Measurements from ENCODE around the gene ADRA2C.

DNA sequence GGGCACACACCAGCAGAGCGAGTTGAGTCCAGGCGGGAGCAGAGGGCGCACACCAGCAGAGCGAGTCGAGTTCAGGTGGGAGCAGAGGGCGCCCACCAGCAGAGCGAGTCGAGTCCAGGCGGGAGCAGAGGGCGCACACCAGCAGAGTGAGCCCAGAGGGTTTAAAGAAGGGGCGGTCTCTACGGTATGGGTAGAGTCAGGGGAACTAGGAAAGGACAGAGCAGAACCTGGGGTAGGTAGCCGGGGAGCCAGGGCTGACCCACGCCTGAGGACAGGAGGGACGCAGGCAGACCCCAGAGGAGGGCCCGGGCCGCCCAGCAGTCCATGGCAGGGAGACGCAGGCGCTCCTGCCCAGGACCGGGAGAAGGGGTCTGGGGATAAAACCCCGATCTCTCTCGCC, 22.0 kb upstream of the ADRA2C start:
- TF ChIP-seq, protein P1, sequence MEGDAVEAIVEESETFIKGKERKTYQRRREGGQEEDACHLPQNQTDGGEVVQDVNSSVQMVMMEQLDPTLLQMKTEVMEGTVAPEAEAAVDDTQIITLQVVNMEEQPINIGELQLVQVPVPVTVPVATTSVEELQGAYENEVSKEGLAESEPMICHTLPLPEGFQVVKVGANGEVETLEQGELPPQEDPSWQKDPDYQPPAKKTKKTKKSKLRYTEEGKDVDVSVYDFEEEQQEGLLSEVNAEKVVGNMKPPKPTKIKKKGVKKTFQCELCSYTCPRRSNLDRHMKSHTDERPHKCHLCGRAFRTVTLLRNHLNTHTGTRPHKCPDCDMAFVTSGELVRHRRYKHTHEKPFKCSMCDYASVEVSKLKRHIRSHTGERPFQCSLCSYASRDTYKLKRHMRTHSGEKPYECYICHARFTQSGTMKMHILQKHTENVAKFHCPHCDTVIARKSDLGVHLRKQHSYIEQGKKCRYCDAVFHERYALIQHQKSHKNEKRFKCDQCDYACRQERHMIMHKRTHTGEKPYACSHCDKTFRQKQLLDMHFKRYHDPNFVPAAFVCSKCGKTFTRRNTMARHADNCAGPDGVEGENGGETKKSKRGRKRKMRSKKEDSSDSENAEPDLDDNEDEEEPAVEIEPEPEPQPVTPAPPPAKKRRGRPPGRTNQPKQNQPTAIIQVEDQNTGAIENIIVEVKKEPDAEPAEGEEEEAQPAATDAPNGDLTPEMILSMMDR (IDR thresholded peaks at IDR 0.05; ENCODE audit: insufficient read depth, low read length, poor library complexity, severe bottlenecking), result no peak
- no peak for TF ChIP-seq EZH2phosphoT487 (conservative IDR thresholded peaks at IDR 0.05; ENCODE audit: low read length)

All from SU-DHL-6 (cell line).